ENCODE measurements around the gene RPAP2.

GRCh38 chr1:92306020-92306419, 7.2 kb downstream of the RPAP2 start:
- TF ChIP-seq CTCF (IDR thresholded peaks at IDR 0.05) (no peak), POLR2A (IDR thresholded peaks at IDR 0.05) (no peak)

Data from right lobe of liver (tissue), 4 donors.